A673 (cell line): ENCODE results near the gene TNFRSF12A.

ENCODE experiments used
- EZH2 ChIP-seq: fragments of 200-600 bp; sonication (generic); IDR thresholded peaks from 2 replicates; pipeline ENCODE4 v1.6.1; 2017; ENCODE audit warnings: borderline replicate concordance, low read depth, mild to moderate bottlenecking, mixed read lengths, antibody characterized with exemption, low read length; ENCODE audit not compliant: poor library complexity, severe bottlenecking
- TF ChIP-seq, protein P1 (sequence below): fragments of 300-800, 200-600 bp; sonication (generic); conservative IDR thresholded peaks from 2 replicates; pipeline ENCODE4 v1.5.1; 2017; ENCODE audit warnings: low read depth, mild to moderate bottlenecking, antibody characterized with exemption, low read length, moderate library complexity, mixed read lengths

DNA sequence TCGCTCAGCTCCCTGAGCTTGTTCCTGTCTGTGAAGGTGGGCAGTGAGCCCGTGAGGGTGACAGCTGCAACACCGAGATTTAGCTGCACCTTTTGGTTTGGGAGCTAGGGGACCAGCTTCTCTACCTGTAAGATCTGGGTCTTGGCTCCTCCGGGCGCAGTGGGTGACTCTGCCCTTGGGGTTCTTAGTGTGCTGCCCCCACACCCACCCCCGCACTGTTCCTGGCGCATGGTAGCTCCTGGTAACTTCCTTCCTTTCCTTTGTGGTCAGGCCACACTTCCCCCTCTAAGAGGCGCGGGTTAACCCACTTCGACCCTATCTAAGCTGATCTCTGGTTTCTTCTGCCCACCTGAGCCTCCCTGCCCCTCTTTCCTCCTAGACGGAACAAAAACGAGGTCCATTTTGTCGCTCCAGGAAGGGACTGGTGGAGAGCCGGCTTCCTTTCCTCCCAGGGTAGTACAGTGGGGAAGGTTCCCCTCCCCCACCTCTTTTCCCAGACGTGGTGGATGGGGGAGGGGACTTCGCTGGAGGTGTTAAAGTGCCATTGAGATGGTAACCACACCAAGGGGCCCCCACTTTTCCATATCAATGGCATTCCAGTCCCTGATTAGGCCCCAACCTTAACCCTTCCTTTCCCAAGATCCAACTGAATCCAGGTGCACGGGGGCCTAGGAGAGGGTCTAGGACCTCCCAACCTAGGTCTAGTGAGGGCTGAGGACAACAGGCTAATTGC is 12.0 kb upstream of the TNFRSF12A start:
- TF ChIP-seq, protein P1, sequence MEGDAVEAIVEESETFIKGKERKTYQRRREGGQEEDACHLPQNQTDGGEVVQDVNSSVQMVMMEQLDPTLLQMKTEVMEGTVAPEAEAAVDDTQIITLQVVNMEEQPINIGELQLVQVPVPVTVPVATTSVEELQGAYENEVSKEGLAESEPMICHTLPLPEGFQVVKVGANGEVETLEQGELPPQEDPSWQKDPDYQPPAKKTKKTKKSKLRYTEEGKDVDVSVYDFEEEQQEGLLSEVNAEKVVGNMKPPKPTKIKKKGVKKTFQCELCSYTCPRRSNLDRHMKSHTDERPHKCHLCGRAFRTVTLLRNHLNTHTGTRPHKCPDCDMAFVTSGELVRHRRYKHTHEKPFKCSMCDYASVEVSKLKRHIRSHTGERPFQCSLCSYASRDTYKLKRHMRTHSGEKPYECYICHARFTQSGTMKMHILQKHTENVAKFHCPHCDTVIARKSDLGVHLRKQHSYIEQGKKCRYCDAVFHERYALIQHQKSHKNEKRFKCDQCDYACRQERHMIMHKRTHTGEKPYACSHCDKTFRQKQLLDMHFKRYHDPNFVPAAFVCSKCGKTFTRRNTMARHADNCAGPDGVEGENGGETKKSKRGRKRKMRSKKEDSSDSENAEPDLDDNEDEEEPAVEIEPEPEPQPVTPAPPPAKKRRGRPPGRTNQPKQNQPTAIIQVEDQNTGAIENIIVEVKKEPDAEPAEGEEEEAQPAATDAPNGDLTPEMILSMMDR = no peak
- no peak for TF ChIP-seq EZH2
